Activated CD4-positive, alpha-beta T cell treated with anti-CD3 and anti-CD28 coated beads, Interleukin-2, amount 50 U/mL, for 48 hours (primary cell): ENCODE data around the gene AGPAT2.
A peak's percentile ranks its signal among the peaks of the same experiment; 100 is the strongest.
"Not testable (repeated sequence)": the region's sequence is repeated elsewhere in the genome, so short reads cannot be mapped to it uniquely, and the experiment has no call there.

Experiments used
- DNase-seq, 2 experiments: peaks; one replicate each; pipeline ENCODE4 v3.0.0-alpha.2; 2020

Gene AGPAT2

DNA sequence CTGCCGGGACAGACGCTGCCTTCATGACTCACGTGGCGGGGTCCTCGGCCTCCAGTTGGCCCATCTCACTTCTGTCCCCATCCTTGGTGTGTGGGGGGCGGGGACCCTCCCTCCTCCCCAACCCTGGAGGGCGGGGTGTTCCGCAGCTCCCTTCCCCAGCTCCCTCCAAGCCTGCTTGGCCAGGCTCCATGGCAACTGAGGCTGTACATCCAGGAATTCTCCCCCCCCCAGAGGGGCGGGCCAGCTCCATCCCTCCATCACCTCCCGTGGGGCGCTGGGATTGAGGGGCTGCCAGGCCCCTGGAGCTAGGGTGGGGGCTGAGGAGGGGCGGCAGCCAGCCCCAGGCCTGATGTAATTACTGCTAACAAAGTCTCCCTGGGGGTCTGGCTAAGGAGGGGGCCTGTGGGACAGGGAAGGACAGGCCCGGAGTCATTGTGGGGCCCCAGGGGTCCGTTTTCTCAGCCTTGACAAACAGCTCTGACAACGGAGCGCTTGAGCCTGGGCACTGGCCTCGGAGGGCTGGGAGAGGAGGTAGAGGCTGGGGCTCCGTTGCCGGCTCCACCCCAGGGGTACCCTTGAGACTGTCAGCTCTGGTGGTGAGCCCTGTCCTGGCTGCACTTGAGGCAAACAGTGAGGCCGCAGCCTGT is 33.1 kb upstream of the AGPAT2 start:
- no peak for DNase-seq

DNA sequence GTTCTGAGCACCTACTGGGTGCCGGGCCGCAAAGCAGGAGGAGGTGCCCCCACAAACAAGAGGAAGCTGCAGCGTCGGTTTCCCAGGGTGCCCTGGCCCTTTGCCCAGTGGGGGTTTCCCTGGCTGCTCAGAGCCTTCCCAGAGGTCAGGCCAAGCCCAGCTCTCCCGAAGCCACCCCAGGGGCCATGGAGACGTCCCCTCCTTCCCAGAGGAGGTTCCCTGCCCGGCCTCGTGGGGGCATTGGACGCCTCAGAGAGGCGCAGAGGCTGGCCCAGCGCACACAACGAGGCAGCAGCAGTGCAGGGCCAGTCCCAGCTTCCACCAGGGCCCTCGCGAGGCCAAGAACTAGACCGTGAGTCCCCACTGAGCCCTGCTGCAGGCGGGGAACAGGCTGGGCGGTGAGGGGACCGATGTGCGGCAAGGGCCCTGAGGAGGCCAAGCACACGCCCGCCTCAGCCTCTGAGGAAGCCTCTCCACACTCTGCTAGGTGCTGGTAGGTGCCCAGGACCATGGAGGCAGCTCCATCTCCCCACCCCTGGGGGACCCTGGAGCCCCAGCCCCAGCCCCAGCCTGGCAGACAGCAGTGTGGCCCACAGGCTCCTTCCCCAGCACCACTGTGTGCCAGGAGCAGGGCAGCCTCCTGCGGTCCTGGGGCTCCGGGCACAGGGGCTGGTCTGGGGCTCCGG is 32.1 kb upstream of the AGPAT2 start:
- DNase-seq, result no peak

DNA sequence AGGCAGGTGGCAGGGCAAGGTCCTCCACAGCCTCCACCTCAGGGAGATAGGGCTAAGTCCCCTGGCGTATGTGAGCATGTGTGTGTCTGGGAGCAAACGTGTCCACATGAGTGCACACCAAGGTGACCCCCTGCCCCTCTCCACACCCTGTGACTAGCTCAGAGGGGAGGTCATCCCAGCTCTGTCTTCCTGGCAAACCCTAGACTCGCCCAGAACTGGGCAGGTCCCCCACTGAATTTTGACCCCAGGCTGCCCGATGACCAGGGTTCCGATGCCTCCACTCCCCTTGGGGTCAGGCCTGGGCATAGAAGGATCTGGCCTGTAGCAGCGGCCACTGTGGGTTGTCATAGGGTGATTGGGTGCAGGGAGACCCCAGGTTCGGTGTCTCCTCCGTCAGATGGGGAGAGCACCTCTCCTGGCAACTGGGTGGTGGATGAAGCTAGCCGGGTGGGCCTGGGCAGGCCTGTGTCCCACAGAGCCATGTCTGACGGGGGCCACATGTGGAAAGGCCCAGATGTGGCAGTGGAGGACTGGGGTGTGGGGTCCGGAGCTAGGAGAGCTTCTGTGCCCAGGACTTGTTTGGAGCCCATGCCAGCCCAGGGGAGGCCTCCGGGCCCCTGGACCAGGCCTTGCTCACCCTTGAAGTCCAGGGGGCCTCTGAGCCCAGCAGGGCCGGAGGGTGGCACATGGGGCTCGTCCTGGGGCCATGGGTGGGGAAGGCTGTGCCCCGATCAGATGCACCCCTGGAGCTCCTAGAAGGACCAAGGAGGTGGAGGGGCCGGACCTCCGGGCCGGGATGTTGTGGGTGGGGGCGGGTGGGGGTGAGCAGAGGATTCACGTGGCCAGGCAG is 31.3 kb upstream of the AGPAT2 start:
- no peak for DNase-seq

DNA sequence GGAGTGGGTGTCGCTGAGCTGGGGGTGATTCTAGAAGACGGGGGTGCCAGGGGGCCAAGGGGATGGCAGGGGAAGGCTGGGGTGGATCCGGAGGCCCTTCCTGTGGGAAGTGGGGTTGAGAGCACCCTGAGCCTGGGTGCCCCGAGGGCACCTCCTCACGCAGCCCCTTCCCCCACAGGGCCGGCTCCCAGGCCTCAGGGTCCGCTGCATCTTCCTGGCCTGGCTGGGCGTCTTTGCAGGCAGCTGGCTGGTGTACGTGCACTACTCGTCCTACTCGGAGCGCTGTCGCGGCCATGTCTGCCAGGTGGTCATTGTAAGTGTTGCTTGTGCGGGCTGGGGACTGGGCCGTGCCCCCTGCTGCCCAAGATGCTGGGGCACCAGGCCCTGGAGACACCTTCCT is 30.1 kb upstream of the AGPAT2 start:
- no peak for DNase-seq

DNA sequence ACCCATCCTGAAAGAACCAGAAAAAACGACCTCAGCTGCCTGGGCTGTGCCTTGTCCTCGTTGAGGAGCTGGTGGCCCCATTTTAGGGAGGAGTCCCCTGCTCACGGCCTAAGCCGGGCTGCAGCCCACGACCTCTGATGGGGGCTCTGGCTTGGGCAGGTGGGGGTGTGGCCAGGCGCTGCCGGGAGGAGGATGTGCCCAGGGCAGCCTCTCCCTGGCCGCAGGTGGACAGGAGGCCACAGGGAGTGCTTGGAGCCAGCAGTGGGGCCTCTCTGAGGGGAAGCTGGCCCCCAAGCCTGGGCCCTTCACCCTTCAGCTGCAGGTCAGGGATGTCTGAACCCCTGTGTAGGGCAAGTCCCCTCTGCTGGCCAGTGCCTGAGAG is 27.6 kb upstream of the AGPAT2 start:
- DNase-seq, result no peak

DNA sequence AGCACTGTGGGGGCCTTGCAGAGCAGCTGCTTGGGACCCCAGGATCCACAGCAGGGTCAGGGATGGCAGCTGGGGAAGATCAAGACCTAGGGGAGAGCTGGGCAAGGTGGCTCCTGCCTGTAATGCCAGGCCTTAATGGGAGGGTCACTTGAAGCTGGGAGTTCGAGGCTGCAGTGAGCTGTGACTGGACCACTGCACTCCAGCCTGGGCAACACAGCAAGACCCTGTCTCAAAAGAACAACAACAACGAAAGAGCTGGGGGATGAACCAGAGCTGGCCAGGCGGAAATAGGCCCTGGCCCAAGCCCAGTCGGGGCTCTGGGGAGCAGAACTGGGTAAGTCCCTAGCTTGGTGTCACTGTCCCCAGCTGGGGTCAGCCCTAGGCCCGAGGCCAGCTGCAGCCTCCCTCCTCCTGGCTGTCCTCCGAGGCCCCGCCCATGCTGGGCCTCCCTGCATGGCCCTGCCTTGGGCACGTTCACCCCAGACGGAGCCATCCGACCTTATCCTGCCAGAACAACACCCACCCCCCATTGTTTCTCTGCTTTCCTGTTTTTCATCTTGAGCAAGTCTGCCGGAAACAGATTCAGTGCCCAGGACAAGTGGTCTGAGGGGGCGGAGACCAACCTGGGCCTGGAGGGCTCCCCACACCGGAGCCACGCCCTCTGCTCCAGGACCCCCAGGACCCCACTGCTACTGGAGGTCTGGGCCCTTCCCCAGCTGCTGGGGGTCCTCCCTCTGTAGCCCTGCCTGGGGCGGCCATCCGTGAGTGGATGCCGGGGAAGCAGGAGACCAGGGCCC is 27.0 kb upstream of the AGPAT2 start:
- no peak for DNase-seq

DNA sequence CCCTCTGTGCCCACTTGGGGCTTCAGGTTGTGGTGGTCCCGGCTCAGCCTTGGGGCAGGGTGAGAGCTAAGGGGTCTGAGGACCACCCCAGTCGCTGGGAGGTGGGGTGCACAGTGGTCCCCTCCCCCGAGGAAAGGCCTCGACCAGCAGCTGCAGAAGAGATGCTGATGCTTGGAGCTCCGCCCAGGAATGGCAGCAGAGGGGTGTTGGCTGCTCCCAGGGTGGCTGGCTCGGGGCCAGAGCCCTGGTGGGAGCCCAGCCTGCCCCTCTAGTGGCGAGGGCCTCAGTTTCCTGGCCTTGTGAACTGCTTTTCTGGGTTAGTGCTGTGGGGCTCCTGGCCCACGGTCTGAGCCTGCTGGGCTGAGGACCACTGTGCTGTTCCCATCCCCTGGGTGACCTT is 26.3 kb upstream of the AGPAT2 start:
- DNase-seq, result no peak

DNA sequence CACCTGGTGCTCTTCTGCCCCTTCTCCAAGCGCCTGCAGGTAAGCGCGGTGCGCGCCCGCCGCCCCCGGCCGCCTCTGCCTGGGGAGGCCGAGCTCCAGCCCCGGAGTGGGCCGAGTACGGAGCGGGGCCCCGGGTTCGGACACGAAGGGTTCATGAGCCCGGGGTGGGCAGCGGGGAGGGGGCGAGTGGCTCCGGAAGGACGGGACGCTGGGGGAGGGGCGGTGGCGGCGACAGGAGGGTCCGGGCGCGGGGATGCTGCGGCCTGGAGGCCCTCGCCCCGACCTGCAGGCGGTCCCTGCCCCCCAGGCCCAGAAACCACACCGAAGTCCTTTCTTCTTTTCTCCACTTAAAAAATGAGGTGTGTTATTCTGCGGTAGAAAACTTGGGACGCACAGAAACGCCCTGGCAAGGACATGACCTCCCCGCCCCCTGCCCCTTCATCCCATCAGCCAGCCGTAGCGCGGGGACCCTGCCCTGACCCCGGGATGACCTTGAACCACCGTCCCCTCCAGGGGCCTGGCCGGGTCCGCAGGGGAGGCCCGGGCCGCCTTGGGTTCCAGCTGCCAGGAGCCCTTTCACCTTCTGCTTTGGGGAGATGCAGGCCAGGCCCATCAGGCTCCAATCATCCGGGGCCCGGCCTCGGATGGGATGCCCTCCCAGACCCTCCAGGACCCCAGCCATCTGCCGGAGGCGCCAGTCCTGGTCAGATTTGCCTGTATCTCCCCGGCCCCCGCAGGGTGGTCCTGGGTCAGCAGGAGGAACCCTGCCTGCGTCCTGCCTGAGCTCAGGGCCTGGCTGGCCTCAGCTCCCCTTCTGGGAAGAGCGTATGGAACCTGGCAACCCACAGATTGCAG is 25.7 kb upstream of the AGPAT2 start:
- no peak for DNase-seq

DNA sequence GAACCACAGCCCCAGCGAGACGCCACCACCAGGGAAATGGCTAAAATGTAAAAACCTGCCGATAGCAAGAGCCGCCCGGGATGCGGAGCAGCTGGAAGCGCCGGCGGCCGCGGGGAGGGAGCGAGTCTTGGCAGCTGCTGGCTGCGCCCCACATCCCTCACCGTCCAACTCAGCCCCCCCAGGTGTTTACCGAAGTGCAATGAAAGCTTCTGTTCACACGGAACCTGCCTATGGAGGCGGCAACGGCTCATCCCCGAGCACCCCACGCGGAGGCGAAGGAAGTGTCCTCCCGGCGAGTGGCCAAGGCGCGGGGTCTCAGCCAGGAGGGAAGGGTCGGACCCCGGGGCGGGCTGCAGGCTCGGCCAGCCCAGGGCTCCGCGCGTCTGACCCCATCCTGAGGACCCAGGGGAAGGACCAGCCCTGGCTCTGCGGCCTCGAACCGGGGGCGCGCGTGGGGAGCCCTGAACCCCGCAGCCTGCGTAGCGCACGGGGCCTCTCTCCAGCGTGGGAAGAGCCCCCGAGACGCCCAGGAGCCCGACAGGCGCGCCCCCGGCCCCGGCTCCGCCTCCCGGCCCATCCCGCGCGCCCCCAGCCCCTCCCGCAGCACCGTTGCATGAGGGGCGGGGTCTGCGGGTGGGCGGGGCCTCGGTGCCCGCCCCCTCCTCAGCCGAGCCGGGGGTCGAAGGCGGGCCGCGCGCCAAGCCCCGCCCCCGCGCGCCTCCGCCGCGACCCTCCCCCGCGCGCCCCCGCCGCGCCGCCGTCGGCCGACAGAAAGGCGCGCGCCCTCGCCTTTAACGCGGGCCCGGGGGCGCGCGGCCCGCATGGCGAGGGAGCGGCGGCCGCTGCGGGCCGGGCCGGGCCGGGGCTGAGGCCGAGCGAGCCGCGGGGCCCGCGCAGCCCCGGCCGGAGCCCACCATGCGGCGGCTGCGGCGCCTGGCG is 24.8 kb upstream of the AGPAT2 start, which contains the start of gene DIPK1B:
Gene DIPK1B (plus strand): TSS at position 822 of the 939 bp plus-strand sequence. CDS start 94 bp downstream, at position 916.
- DNase-seq, result no peak

DNA sequence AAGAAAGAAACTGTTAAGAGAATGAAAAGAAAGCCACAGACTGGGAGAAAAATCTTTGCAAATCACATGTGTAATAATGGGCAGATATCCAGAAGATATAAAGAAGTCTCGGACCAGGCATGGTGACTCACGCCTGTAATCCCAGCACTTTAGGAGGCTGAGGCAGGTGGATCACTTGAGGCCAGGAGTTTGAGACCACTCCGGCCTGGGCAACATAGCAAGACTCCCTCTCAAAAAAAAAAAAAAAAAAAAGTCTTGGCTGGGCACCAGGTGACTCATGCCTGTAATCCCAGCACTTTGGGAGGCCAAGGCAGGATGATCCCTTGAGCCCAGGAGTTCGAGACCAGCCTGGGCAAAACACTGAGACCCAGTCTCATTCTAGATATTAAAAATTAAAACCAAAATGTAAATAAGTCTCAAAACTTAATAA is 24.0 kb upstream of the AGPAT2 start:
- DNase-seq, result not testable (repeated sequence)

DNA sequence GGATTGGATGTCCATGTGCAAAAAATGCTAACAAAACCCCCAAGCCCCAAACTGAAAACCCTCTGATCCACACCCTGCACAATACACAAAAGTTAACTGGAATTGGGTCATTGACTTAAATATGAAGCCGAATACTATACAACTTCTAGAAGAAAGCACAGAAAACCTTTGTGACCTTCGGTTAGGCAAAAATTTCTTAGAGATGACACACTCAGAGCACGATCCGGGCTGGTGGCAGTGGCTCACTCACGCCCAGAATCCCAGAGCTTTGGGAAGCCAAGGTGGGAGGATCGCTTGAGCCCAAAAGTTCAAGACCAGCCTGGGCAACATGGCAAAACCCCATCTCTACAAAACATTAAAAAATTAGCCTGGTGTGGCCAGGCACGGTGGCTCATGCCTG is 23.3 kb upstream of the AGPAT2 start:
- DNase-seq, result no peak

DNA sequence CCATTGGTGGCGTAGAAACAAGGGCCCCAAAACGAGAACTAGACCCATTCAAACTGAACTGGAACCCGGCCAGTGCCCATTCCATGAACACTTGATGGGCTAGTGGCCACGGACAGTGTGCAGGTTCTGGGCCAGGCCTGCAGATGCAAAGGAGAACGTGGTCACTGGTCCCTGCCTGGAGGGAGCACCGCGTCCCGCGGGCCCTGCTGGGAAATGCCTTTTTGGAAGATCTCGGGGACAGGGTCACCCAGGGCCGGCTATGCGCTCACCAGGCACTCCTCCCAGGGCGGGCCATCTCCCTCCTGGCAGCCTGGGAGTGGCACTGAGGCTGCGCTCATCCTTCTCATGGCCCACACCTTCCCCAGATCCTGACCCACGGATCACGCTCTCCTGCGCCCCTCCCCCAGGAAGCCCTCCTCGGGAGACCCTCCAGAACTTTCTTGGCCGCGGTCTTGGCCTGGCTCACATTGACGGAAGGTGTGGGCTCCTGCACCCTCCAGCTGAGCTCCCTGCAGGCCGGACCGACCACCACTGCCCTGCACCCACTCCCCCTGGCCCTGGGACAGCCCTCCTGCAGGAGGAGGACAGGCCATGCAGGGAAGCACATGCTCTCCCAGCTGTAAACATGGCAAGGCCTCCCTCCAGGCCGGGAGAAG is 22.3 kb upstream of the AGPAT2 start:
- DNase-seq, result no peak

DNA sequence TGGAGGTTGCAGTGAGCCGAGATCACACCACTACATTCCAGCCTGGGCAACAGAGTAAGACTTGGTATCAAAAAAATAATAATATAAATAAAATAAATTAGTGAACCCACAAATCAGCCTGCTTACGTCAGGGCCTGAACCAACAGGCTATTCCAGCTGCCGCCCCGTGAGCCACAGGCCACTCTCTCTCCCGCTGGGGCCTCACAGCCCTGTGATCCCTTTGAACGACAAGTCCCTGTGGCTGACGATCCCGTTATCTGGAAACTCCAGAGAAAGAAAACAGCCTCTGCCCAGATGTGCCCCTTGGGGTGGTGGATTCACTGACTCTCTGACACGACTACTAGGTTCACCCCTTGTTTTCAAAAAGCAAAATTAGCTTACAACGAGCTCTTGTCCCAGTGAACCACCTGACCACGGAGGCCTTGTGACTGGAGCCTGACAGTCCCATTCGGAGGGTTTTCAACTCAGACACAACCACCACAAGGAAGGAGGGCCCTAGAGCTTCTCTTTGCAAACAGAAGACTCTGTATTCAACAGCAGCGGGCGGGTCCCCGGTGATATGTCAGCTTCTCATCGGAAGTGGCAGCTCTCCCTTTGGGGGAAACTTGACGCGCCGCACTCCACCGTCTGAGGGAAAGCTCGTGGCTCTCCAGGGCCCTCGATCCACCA is 20.7 kb upstream of the AGPAT2 start:
- no peak for DNase-seq

DNA sequence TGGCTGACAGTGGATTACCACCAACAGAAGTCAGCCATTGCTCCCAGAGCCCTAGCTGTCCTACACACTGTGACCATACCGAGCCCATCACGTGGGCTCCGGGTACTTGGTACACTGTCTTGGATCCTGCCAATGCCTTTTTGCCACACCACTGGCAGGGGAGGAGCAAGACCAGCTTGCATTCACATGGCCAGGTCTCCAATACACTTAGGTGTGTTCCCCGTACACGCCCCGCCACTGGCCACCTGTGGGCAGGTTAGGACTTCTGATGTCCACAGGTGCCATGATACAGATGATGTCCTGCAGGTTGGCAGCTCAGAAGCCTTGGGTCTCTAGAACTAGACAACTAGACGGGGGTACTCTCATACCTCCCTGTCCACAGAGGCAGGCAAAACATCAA is 19.8 kb upstream of the AGPAT2 start:
- DNase-seq, result no peak

DNA sequence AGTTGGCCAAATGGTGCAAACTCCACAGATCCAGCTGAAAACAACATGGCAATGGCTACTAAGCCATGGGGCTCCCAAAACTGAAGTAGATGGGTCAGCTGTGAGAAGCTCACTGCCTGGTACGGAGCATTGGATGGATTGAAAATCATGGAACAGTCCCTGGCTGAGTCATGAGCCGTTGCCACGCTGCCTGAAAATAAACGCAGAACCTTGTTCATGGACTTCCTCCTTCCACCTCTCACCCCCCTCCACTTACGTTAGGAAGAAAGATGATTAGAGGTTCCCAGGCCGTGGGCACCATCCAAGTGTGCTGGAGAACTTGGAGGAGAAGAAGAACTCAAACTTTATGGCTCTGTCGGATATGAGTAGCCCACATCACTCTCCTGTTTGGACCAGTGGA is 18.3 kb upstream of the AGPAT2 start:
- DNase-seq, result no peak

DNA sequence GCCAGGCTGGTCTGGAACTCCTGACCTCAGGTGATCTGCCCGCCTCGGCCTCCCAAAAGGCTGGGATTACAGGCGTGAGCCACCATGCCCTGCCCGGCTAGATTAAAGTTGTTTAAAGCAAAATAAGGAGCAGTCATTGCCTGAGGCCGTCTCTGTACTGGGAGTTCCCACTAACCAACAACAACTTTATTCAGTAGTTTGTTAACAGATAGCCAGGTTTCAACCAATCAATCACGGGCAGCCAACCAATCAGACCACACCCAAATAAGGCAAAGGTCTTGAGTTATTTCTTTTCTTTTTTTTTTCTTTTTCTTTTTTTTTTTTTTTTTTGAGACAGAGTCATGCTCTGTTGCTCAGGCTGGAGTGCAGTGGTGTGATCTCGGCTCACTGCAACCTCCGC is 17.5 kb upstream of the AGPAT2 start:
- not testable (repeated sequence) for DNase-seq

DNA sequence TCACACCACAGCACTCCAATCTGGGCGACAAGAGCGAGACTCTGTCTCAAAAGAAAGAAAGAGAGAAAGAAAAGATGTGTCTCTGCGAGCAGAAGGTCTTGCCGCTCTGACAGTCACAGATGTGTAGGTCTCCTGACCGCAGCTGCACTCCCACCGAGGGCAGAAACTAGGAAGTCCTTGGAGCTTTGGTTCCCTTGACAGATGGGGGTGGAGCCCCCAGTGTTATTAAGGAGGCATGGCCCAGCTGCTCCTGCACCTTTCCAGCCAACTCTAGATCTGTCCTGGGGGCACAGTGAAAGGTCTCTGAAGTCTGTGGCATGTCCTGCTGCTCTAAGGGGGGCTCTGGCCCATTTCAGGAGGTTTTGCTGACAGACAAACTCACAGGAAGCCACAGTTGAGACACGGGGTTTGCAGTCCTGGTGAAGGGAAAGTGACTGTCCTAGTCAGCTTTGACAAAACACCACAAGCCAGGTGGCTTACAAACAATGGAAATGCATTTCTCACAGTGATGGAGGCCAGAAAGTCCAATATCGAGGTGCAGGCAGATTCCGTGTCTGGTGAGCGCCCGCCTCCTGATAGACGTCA is 16.1 kb upstream of the AGPAT2 start:
- DNase-seq, result no peak

DNA sequence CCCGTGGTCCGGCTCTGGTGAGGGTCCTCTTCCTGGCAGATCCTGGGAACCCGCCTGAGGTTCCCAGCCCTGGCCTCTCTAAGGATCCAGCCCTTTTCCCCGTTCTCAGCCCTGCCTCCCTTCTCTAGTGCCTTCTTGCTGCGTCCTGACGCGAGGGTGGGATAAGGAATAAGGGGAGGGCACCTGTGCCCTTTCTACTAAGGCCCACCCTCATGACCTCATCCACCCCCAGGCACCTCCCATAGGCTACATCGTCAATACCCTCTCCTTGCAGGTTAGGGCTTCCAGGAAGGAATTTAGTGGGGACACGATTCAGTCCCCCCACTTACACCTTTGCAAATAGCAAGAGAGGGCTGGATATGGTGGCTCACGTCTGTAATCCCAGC is 14.4 kb upstream of the AGPAT2 start:
- DNase-seq, result no peak

DNA sequence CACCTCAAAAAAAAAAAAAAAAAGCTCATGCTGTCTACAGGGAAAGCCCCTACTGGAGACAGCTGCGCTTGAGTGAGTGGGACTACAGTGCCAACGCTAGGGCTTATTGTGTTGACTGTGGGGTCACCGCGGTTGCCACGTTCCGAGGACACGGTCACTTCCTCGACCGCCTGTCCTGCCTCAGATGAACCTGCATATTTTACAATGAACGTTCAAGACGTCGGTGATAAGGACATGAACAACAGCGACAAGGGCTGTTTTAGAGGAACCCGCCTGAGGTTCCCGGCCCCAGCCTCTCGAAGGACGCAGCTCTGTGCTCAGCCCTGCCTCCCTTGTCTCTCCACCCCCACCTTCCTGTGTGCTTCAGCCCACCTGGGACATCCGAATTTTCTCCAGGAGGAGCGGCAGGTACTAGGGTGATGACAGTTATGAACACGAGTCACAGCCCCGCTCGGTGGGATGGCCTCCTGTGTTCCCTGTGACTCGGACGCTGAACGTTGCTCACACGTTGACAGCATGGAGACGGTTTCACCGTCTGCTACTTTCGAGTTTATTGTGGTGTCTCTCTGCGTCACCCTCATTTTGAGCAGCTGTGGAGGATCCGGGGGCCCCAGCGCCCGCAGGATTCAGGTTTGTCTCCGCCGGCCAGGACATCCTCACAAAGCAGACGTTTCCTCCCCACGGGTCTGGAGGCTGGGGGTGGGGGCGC is 13.9 kb upstream of the AGPAT2 start:
- peak; percentile 78 to 82 for DNase-seq
